SK-N-SH treated with all-trans-retinoic acid at 6 μM for 48 hours (cell line): ENCODE data around the gene ANKS1A.
A peak's percentile ranks its signal among the peaks of the same experiment; 100 is the strongest.

ENCODE experiments used
- ATAC-seq: fragments of 200-7000 bp; cut with Tn5 transposase; 3 replicates; pipeline ENCODE4 v1.9.1; 2020; ENCODE audit warnings: mild to moderate bottlenecking, moderate library complexity
- ARNTL ChIP-seq: fragments of 450-650 bp; formaldehyde crosslinking; IDR thresholded peaks from 2 replicates; pipeline ENCODE4 v1.5.0; 2020; ENCODE audit warnings: low read depth, mild to moderate bottlenecking, moderate library complexity, borderline replicate concordance
- BACH2 ChIP-seq: fragments of 250-450 bp; sonication (Bioruptor Pico); IDR thresholded peaks from 2 replicates; pipeline ENCODE4 v1.9.0; 2021; ENCODE audit warnings: mild to moderate bottlenecking, borderline replicate concordance
- CSDC2 ChIP-seq: fragments of 250-450 bp; sonication (Bioruptor Pico); IDR thresholded peaks from 2 replicates; pipeline ENCODE4 v1.5.0; 2020; ENCODE audit warnings: mild to moderate bottlenecking, moderate library complexity
- CSRNP3 ChIP-seq: fragments of 250-450 bp; sonication (Bioruptor Pico); IDR thresholded peaks from 2 replicates; pipeline ENCODE4 v1.5.1; 2021; ENCODE audit warnings: mild to moderate bottlenecking, moderate library complexity
- ESRRG ChIP-seq: fragments of 250-450 bp; sonication (Bioruptor Pico); IDR thresholded peaks from 2 replicates; pipeline ENCODE4 v1.6.1; 2021; ENCODE audit warnings: mild to moderate bottlenecking
- GLIS3 ChIP-seq: fragments of 250-450 bp; sonication (Bioruptor Pico); IDR thresholded peaks from 2 replicates; pipeline ENCODE4 v1.5.0; 2020; ENCODE audit warnings: mild to moderate bottlenecking, moderate library complexity
- ISL1 ChIP-seq: fragments of 250-450 bp; sonication (Bioruptor Pico); IDR thresholded peaks from 2 replicates; pipeline ENCODE4 v2.1.2; 2022; ENCODE audit warnings: mild to moderate bottlenecking, moderate library complexity
- OSR1 ChIP-seq: fragments of 250-450 bp; sonication (Bioruptor Pico); IDR thresholded peaks from 2 replicates; pipeline ENCODE4 v1.8.0; 2022; ENCODE audit warnings: moderate library complexity, mild to moderate bottlenecking, inconsistent platforms
- PPARA ChIP-seq: fragments of 250-450 bp; sonication (Bioruptor Pico); IDR thresholded peaks from 2 replicates; pipeline ENCODE4 v1.5.0; 2020; ENCODE audit warnings: mild to moderate bottlenecking, borderline replicate concordance
- RARB ChIP-seq: fragments of 250-450 bp; sonication (Bioruptor Pico); IDR thresholded peaks from 2 replicates; pipeline ENCODE4 v1.8.0; 2021; ENCODE audit warnings: mild to moderate bottlenecking, moderate library complexity
- SNAI2 ChIP-seq: fragments of 250-450 bp; sonication (Bioruptor Pico); IDR thresholded peaks from 2 replicates; pipeline ENCODE4 v1.5.0; 2020; ENCODE audit warnings: mild to moderate bottlenecking, moderate library complexity
- TCF4 ChIP-seq: fragments of 250-450 bp; sonication (Bioruptor Pico); IDR thresholded peaks from 2 replicates; pipeline ENCODE4 v1.8.0; 2021; ENCODE audit warnings: mild to moderate bottlenecking, moderate library complexity, borderline replicate concordance
- TOX ChIP-seq: fragments of 250-450 bp; sonication (Bioruptor Pico); IDR thresholded peaks from 2 replicates; pipeline ENCODE4 v1.8.0; 2021; ENCODE audit warnings: mild to moderate bottlenecking, moderate library complexity, borderline replicate concordance
- TSHZ2 ChIP-seq: fragments of 250-450 bp; sonication (Bioruptor Pico); IDR thresholded peaks from 2 replicates; pipeline ENCODE4 v1.5.0; 2020; ENCODE audit warnings: mild to moderate bottlenecking, moderate library complexity
- ZC3H10 ChIP-seq: fragments of 250-450 bp; sonication (Bioruptor Pico); IDR thresholded peaks from 2 replicates; pipeline ENCODE4 v1.5.1; 2021; ENCODE audit warnings: mild to moderate bottlenecking, moderate library complexity
- ZFP3 ChIP-seq: fragments of 250-450 bp; sonication (Bioruptor Pico); IDR thresholded peaks from 2 replicates; pipeline ENCODE4 v1.5.0; 2020; ENCODE audit warnings: mild to moderate bottlenecking, moderate library complexity
- ZFP30 ChIP-seq: fragments of 450-650 bp; formaldehyde crosslinking; IDR thresholded peaks from 2 replicates; pipeline ENCODE4 v1.5.0; 2022; ENCODE audit warnings: mild to moderate bottlenecking, moderate library complexity
- ZNF565 ChIP-seq: fragments of 450-650 bp; formaldehyde crosslinking; conservative IDR thresholded peaks from 2 replicates; pipeline ENCODE4 v1.5.0; 2020; ENCODE audit warnings: low read depth, mild to moderate bottlenecking, moderate library complexity
- ZNF70 ChIP-seq: fragments of 450-650 bp; formaldehyde crosslinking; IDR thresholded peaks from 2 replicates; pipeline ENCODE4 v1.5.0; 2020; ENCODE audit warnings: mild to moderate bottlenecking, moderate library complexity
- ZNF8 ChIP-seq: fragments of 450-650 bp; formaldehyde crosslinking; IDR thresholded peaks from 2 replicates; pipeline ENCODE4 v1.5.0; 2020; ENCODE audit warnings: mild to moderate bottlenecking, moderate library complexity
- TF ChIP-seq, protein P1 (sequence below): fragments of 250-450 bp; sonication (Bioruptor Pico); IDR thresholded peaks from 2 replicates; pipeline ENCODE4 v1.5.1; 2020; ENCODE audit warnings: low read depth, mild to moderate bottlenecking, moderate library complexity

The ANKS1A gene

DNA sequence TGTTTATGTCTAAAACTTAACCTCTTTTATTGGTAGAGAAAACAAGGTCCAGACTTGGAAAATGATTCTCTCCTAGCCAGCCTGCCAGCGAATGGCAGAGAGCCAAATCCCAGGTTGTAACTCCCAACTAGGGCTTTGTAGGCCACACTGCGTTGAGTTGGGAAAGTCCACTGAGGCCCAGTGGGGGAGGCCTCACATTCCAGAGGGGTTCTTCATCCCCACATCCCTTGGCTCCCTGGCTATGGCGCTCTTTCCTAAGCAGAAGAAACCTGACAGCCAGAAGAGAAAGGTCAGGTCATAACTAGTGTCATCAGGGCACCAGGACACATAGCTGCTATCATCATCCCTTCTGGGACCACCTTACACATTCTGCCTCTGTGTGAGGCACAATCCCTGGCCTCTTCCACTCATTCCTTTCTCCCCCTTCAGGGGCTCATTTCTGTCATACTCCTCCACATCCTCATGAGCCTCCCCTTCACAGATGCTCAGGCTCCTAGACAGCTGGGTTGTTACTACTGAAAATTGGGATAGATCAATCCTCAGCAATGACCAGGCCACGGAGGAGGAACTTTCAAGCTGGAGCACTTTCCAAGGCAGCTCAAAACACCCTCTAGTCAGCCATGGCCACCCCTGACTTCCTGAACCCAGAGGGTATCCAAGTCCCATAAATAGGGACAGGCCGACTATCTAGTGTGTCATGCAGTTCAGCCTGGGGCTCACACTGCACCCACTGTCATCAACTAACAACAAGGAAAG is 203.5 kb downstream of the ANKS1A start:
- TF ChIP-seq ZNF70 (no peak), ZNF8 (CRISPR knock-in tag) (no peak), TSHZ2 (CRISPR knock-in tag) (no peak), CSDC2 (CRISPR knock-in tag) (no peak), OSR1 (no peak), RARB (CRISPR knock-in tag) (no peak), ZNF565 (CRISPR knock-in tag) (no peak), TOX (CRISPR knock-in tag) (no peak), CSRNP3 (CRISPR knock-in tag) (no peak), BACH2 (CRISPR knock-in tag) (no peak), ZFP30 (CRISPR knock-in tag) (no peak), SNAI2 (no peak), PPARA (CRISPR knock-in tag) (no peak), TCF4 (CRISPR knock-in tag) (no peak), ZFP3 (CRISPR knock-in tag) (no peak), ISL1 (no peak), ZC3H10 (CRISPR knock-in tag) (no peak)
- TF ChIP-seq, protein P1, sequence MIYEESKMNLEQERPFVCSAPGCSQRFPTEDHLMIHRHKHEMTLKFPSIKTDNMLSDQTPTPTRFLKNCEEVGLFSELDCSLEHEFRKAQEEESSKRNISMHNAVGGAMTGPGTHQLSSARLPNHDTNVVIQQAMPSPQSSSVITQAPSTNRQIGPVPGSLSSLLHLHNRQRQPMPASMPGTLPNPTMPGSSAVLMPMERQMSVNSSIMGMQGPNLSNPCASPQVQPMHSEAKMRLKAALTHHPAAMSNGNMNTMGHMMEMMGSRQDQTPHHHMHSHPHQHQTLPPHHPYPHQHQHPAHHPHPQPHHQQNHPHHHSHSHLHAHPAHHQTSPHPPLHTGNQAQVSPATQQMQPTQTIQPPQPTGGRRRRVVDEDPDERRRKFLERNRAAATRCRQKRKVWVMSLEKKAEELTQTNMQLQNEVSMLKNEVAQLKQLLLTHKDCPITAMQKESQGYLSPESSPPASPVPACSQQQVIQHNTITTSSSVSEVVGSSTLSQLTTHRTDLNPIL (CRISPR knock-in tag), result no peak
- peak; percentile 13; the same call in 1 of the 3 replicates for ATAC-seq

- TF ChIP-seq ZNF70 (no peak), ARNTL (CRISPR knock-in tag) (no peak), PPARA (CRISPR knock-in tag) (no peak), RARB (CRISPR knock-in tag) (no peak), ZFP3 (CRISPR knock-in tag) (no peak), TOX (CRISPR knock-in tag) (no peak), OSR1 (no peak), ISL1 (no peak), CSDC2 (CRISPR knock-in tag) (no peak)
- TF ChIP-seq, protein P1 (CRISPR knock-in tag), result no peak
- 0 out of 3 replicates have a peak, but pooled peaks have one; percentile 12 for ATAC-seq
These were observed 204.0 kb downstream of the ANKS1A start for GRCh38 chr6:35093118-35093445.

- no peak for ATAC-seq
- TF ChIP-seq OSR1 (no peak), PPARA (CRISPR knock-in tag) (no peak), ZNF8 (CRISPR knock-in tag) (no peak), ESRRG (CRISPR knock-in tag) (no peak), ZNF565 (CRISPR knock-in tag) (no peak), RARB (CRISPR knock-in tag) (no peak), GLIS3 (CRISPR knock-in tag) (no peak), TOX (CRISPR knock-in tag) (no peak), ZC3H10 (CRISPR knock-in tag) (no peak), BACH2 (CRISPR knock-in tag) (no peak), SNAI2 (no peak), ISL1 (no peak), CSDC2 (CRISPR knock-in tag) (no peak), ZFP3 (CRISPR knock-in tag) (no peak), CSRNP3 (CRISPR knock-in tag) (no peak), TCF4 (CRISPR knock-in tag) (no peak), ZFP30 (CRISPR knock-in tag) (no peak), TSHZ2 (CRISPR knock-in tag) (no peak)
- TF ChIP-seq, protein P1 (CRISPR knock-in tag), result no peak
These were observed 204.7 kb downstream of the ANKS1A start for GRCh38 chr6:35093783-35094182.
